PC-3 (cell line): Measurements from ENCODE around the gene CAPN13. TPM values are rescaled to one million over a fixed set of nuclear protein-coding genes. Genes with fewer than 3 reads are reported as not detected.

Experiments
- ATAC-seq: fragments of 200-7000 bp; cut with Tn5 transposase; 2 replicates; pipeline ENCODE4 v1.9.1; 2020; ENCODE audit warnings: mild to moderate bottlenecking, moderate library complexity
- BruUV-seq: library from RNA; stranded (reverse); fragments of 400-500 nt; replicated peaks from 2 replicates; lab custom pipeline; 2021; lab: Mats Ljungman, UMichigan
- CTCF ChIA-PET: fragments of 300-600 bp; sonication (Branson Sonifier 250); formaldehyde crosslinking; loops from one replicate; lab custom pipeline; 2022; ENCODE audit warnings: antibody characterized with exemption; lab: Charles Lee
- POLR2A ChIA-PET: fragments of 300-600 bp; sonication (Branson Sonifier 250); formaldehyde crosslinking; loops from one replicate; lab custom pipeline; 2022; ENCODE audit warnings: antibody characterized with exemption; ENCODE audit not compliant: unreplicated experiment; lab: Charles Lee
- DNase-seq: peaks from one replicate; pipeline ENCODE4 v3.0.0-alpha.2; 2015
- H2AFZ ChIP-seq: fragments of 300-600 bp; sonication (generic); 2 replicates; pipeline ENCODE4 v1.6.0; 2016; ENCODE audit warnings: antibody characterized with exemption, low read length
- H3F3A ChIP-seq: fragments of 300-600 bp; sonication (generic); one replicate; pipeline ENCODE4 v1.6.0; 2017; ENCODE audit warnings: antibody characterized with exemption, low read length, control low read depth, mild to moderate bottlenecking; ENCODE audit not compliant: unreplicated experiment
- H3K27ac ChIP-seq: fragments of 300-600 bp; sonication (generic); 2 replicates; pipeline ENCODE4 v1.5.1; 2016; ENCODE audit warnings: mild to moderate bottlenecking, low read length
- H3K27me3 ChIP-seq: fragments of 300-600 bp; sonication (generic); 2 replicates; pipeline ENCODE4 v1.6.1; 2016; ENCODE audit warnings: low read length, mixed read lengths
- H3K36me3 ChIP-seq: fragments of 300-600 bp; sonication (generic); 2 replicates; pipeline ENCODE4 v1.6.1; 2016; ENCODE audit warnings: low read depth, mixed run types, low read length, mixed read lengths
- H3K4me1 ChIP-seq: fragments of 300-600 bp; sonication (generic); 2 replicates; pipeline ENCODE4 v1.5.1; 2016; ENCODE audit warnings: low read length; ENCODE audit not compliant: insufficient read depth
- H3K4me2 ChIP-seq: fragments of 300-600 bp; sonication (generic); 2 replicates; pipeline ENCODE4 v1.6.0; 2016; ENCODE audit warnings: low read length
- H3K4me3 ChIP-seq: fragments of 300-600 bp; sonication (generic); 2 replicates; pipeline ENCODE4 v1.5.1; 2016; ENCODE audit warnings: mild to moderate bottlenecking, low read length, mixed read lengths
- H3K79me2 ChIP-seq: fragments of 300-600 bp; sonication (generic); 2 replicates; pipeline ENCODE4 v1.6.1; 2017; ENCODE audit warnings: low read length, mixed read lengths
- H3K9ac ChIP-seq: fragments of 300-600 bp; sonication (generic); 2 replicates; pipeline ENCODE4 v1.6.0; 2016; ENCODE audit warnings: mild to moderate bottlenecking, low read length
- H3K9me2 ChIP-seq: fragments of 300-600 bp; sonication (generic); replicated peaks from 2 replicates; pipeline ENCODE4 v1.6.1; 2016; ENCODE audit warnings: mixed run types, low read length, mixed read lengths
- H3K9me3 ChIP-seq: fragments of 300-600 bp; sonication (generic); 2 replicates; pipeline ENCODE4 v1.6.1; 2016; ENCODE audit warnings: low read length, mixed read lengths
- H4K20me1 ChIP-seq: fragments of 300-600 bp; sonication (generic); 2 replicates; pipeline ENCODE4 v1.6.1; 2016; ENCODE audit warnings: low read length, mixed read lengths
- CTCF ChIP-seq: fragments of 300-600 bp; sonication (generic); conservative IDR thresholded peaks from 2 replicates; pipeline ENCODE4 v1.5.1; 2017; ENCODE audit warnings: antibody characterized with exemption, low read depth, mild to moderate bottlenecking, low read length
- EZH2 ChIP-seq: fragments of 300-600 bp; sonication (generic); IDR thresholded peaks from one replicate; pipeline ENCODE4 v1.6.1; 2017; ENCODE audit warnings: antibody characterized with exemption, mild to moderate bottlenecking, low read length; ENCODE audit not compliant: unreplicated experiment
- EZH2phosphoT487 ChIP-seq: fragments of 300-600 bp; sonication (generic); IDR thresholded peaks from 2 replicates; pipeline ENCODE4 v1.6.1; 2018; ENCODE audit warnings: mild to moderate bottlenecking, antibody characterized with exemption, low read length, borderline replicate concordance
- intact Hi-C: fragments of 100-400 bp; cut with micrococcal nuclease; formaldehyde crosslinking; loops from 2 replicates; pipeline ENCODE4 v1.9.0; 2023
- total RNA-seq: library from RNA; depleted of rRNA; stranded (reverse); fragments of >200 nt; gene quantifications from 2 replicates; pipeline ENCODE4 v1.2.3, GENCODE V29; 2014

The CAPN13 gene
- total RNA-seq, 1 experiment from 2014 or later: 0.44 TPM

- H3K27ac ChIP-seq: no peak overlapping the region
- DNase-seq (no peak), ATAC-seq (no peak)
- ChIA-PET POLR2A (no interaction called here), CTCF (no interaction called here)
- peaks cover 19% of the 10 kb centered on the region for H3K27me3 ChIP-seq
- intact Hi-C loops: no loop called here
- H4K20me1 ChIP-seq: no peaks in the 10 kb centered on the region
- no peaks in the 10 kb centered on the region for H3K36me3 ChIP-seq
- no peaks in the 10 kb centered on the region for H3F3A ChIP-seq
- no peaks in the 10 kb centered on the region for H3K9me2 ChIP-seq
- H3K4me2 ChIP-seq: no peak overlapping the region
- H3K4me3 ChIP-seq: no peak overlapping the region
- H2AFZ ChIP-seq: no peak overlapping the region
- no peak overlapping the region for H3K9ac ChIP-seq
- no TSS peak for BruUV-seq
- no peaks in the 10 kb centered on the region for H3K79me2 ChIP-seq
- no peaks in the 10 kb centered on the region for H3K9me3 ChIP-seq
- peaks cover 2% of the 10 kb centered on the region; the same call in 1 of the 2 replicates for H3K4me1 ChIP-seq
- TF ChIP-seq EZH2phosphoT487 (no peak), CTCF (no peak), EZH2 (no peak)
These were observed 5.3 kb downstream of the CAPN13 start for GRCh38 chr2:30801821-30802455.

- no peak for TF ChIP-seq EZH2phosphoT487
- Histone ChIP-seq H3K27me3 (peaks cover 30% of the 10 kb centered on the region), H3K36me3 (no peaks in the 10 kb centered on the region), H2AFZ (no peak overlapping the region), H3K27ac (no peak overlapping the region), H3K9ac (no peak overlapping the region), H4K20me1 (no peaks in the 10 kb centered on the region), H3K9me2 (no peaks in the 10 kb centered on the region), H3K9me3 (no peaks in the 10 kb centered on the region), H3K79me2 (no peaks in the 10 kb centered on the region), H3K4me3 (no peak overlapping the region), H3F3A (no peaks in the 10 kb centered on the region), H3K4me2 (no peak overlapping the region), H3K4me1 (no peaks in the 10 kb centered on the region)
- intact Hi-C loops: no loop called here
- ATAC-seq: no peak
- BruUV-seq: no TSS peak
- no peak for DNase-seq
- CTCF ChIA-PET: no interaction called here
- POLR2A ChIA-PET: no interaction called here
These were observed 7.1 kb downstream of the CAPN13 start for GRCh38 chr2:30800159-30800558.

- no peak for ATAC-seq
These were observed 7.9 kb downstream of the CAPN13 start for GRCh38 chr2:30799366-30799765.

More at GRCh38 chr2:30799366-30799765, 7.9 kb downstream of the CAPN13 start:
- no peak overlapping the region for H3K4me3 ChIP-seq
- H3K4me2 ChIP-seq: no peak overlapping the region
- ChIA-PET CTCF (no interaction called here), POLR2A (no interaction called here)
- H3K36me3 ChIP-seq: no peaks in the 10 kb centered on the region
- H3K27me3 ChIP-seq: peaks cover 32% of the 10 kb centered on the region
- no peaks in the 10 kb centered on the region for H3K4me1 ChIP-seq
- H3K9ac ChIP-seq: no peak overlapping the region
- TF ChIP-seq CTCF (no peak), EZH2phosphoT487 (no peak), EZH2 (no peak)
- no peaks in the 10 kb centered on the region for H3K79me2 ChIP-seq
- H4K20me1 ChIP-seq: no peaks in the 10 kb centered on the region
- intact Hi-C loops: no loop called here
- DNase-seq: no peak
- H3K9me2 ChIP-seq: no peaks in the 10 kb centered on the region
- no TSS peak for BruUV-seq
- H2AFZ ChIP-seq: no peak overlapping the region
- no peaks in the 10 kb centered on the region for H3K9me3 ChIP-seq
- no peaks in the 10 kb centered on the region for H3F3A ChIP-seq
- H3K27ac ChIP-seq: no peak overlapping the region
